NCI-H2029 treated with DMSO at 0.1 percent for 48 hours (cell line): Measurements from ENCODE around the gene ST6GALNAC3.

ENCODE experiments used
- DNase-seq: peaks from one replicate; lab custom pipeline; 2025; lab: John Stamatoyannopoulos, UW

Gene ST6GALNAC3

GRCh38 chr1:76247261-76247852 lies 172.8 kb downstream of the ST6GALNAC3 start:
- DNase-seq = no peak

GRCh38 chr1:76250271-76250670 lies 175.7 kb downstream of the ST6GALNAC3 start:
- DNase-seq = no peak

GRCh38 chr1:76252431-76252830 lies 177.9 kb downstream of the ST6GALNAC3 start:
- DNase-seq = no peak

GRCh38 chr1:76254104-76255030 lies 179.8 kb downstream of the ST6GALNAC3 start:
- DNase-seq = no peak

- DNase-seq = no peak
These were observed 182.0 kb downstream of the ST6GALNAC3 start for GRCh38 chr1:76256289-76257223.

GRCh38 chr1:76257823-76258222 lies 183.3 kb downstream of the ST6GALNAC3 start:
- no peak for DNase-seq

GRCh38 chr1:76259270-76259669 lies 184.7 kb downstream of the ST6GALNAC3 start:
- no peak for DNase-seq

GRCh38 chr1:76260279-76260678 lies 185.7 kb downstream of the ST6GALNAC3 start:
- no peak for DNase-seq

- no peak for DNase-seq
These were observed 188.1 kb downstream of the ST6GALNAC3 start for GRCh38 chr1:76262601-76263000.

- no peak for DNase-seq
These were observed 190.1 kb downstream of the ST6GALNAC3 start for GRCh38 chr1:76264642-76265041.

GRCh38 chr1:76266762-76267161 lies 192.2 kb downstream of the ST6GALNAC3 start:
- DNase-seq = no peak

GRCh38 chr1:76267631-76268030 lies 193.1 kb downstream of the ST6GALNAC3 start:
- no peak for DNase-seq

- no peak for DNase-seq
These were observed 193.8 kb downstream of the ST6GALNAC3 start for GRCh38 chr1:76268341-76268740.

- no peak for DNase-seq
These were observed 194.6 kb downstream of the ST6GALNAC3 start for GRCh38 chr1:76269155-76269554.

- DNase-seq = no peak
These were observed 199.8 kb downstream of the ST6GALNAC3 start for GRCh38 chr1:76274302-76274701.

- DNase-seq = no peak
These were observed 200.2 kb downstream of the ST6GALNAC3 start for GRCh38 chr1:76274718-76275117.

- no peak for DNase-seq
These were observed 204.2 kb downstream of the ST6GALNAC3 start for GRCh38 chr1:76278711-76279100.

GRCh38 chr1:76279101-76279748 lies 204.7 kb downstream of the ST6GALNAC3 start:
- DNase-seq = no peak

- no peak for DNase-seq
These were observed 206.8 kb downstream of the ST6GALNAC3 start for GRCh38 chr1:76281306-76281705.

- no peak for DNase-seq
These were observed 210.3 kb downstream of the ST6GALNAC3 start for GRCh38 chr1:76284842-76285241.

GRCh38 chr1:76285578-76286135 lies 211.1 kb downstream of the ST6GALNAC3 start:
- DNase-seq = no peak
